GM19238 (cell line): ENCODE data around the gene MLLT3.

Experiments
- DNase-seq: peaks from one replicate; pipeline ENCODE4 v3.0.0; 2011; ENCODE audit warnings: low spot score; ENCODE audit not compliant: insufficient read length

The MLLT3 gene

DNA sequence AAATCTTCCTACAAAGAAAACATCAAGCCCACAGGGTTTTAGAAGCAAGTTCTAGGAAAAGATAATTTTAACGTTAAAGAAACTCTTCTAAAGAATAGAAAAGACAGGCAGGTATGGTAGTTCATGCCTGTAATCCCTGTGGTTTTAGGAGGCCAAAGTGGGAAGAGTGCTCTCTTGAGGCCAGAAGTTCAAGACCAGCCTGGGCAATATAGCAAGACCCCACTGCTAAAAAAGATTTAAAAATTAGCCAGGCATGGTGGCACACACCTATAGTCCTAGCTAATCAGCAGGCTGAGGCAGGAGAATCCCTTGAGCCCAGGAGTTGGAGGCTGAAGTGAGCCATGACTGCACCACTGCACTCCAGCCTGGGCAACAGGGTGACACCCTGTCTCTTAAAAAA, 193.3 kb downstream of the MLLT3 start:
- no peak for DNase-seq

DNA sequence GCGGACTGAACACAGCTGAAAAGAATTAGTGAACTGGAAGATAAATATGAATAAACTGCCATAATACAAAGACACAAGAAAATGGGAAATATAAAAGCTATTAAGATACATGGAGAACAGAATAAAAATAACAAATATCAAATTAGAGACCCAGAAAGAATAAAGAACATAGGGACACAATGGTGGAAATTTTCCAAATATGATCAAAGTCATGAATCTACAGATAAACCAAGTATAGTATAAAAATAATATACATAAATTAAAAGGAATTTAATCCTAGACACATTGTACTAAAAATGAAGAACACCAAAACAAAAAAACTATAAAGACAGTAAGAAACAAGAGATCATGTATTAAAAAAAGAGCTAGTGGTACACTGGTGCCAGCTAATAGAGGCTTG, 194.9 kb downstream of the MLLT3 start:
- DNase-seq = no peak

DNA sequence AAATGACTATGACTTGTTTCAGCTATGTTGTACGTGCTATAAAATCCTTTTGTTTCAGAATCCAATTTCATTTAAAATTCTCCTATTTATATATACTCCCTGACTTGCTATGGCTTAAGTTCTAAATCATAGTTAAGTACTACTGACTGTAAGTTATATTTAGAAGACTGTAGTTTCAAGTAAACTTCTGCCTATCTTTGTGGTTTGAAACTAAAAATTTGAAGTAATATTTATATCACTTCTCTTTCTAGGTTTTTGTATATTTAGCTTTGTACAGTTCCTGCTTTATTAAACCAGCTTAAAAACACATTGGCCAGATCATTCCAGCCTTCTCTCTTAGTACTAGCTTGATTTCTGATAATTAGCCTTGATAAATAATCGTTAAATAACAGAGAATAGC, 196.3 kb downstream of the MLLT3 start:
- no peak for DNase-seq

DNA sequence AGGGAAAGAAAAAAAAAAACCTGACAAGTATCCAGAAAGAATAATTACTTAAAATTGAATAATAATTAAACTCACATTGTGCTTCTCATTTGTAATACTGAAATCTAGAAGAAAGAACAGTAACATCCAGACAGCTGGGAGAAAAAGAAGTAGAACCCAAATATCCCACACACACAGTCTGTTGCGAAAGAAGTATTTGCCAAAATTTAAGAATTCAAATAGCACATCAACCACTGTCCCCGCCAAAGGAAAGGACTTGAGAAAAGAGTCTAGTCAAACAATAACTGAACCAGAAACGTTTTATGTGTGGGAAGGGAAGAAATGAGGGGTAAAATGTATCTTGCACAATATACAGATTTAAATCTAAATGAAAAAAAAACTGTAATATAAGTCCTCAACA, 202.8 kb downstream of the MLLT3 start:
- DNase-seq = no peak

DNA sequence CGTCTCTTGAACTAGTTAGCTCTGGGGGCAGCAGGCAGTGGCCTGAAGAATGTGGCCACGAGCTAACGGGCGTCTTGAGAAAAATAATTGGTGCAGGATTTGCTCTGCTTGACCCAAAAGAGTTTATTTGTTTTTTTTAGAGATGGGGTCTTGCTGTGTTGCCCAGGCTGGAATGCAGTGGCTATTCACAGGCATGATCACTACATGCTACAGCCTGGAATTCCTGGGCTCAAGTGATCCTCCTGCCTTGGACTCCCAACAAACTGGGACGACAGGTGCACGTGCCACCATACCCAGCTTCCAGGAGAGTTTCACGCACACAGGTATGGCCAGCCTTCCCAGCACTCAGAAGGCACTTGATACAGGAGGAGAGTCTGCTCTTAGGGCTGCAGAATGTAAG, 203.8 kb downstream of the MLLT3 start:
- no peak for DNase-seq

DNA sequence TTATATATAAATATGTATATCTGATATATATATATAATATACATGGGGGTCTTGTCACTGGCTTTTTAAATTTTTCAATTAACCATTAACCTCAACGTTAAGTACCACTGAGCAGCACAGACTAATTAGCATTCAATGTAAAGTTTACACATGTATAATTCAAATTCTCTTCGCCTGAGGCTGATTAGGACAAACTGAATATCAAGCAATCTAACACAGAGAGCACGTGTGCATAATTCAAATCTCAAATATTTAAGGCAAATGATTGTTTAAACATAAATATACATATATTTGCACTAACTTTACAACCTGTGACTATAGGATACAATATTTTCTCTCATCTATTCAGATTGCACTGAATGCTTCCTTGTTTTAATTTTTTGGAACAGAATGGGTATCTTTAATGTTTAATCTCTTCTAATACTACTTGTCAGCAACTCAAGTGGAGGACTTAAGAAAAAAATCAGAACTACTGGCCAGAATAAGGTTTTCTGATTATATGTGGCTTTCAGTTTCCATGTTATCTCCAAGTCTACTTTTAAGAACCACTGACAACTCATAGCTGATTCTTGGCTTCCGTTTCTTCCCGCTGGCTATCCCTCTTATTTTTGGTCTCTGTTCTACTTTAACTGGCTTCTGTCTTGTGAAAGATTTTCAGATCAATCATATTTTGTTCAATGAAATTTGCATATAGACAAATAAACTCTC, 204.8 kb downstream of the MLLT3 start:
- DNase-seq = no peak

DNA sequence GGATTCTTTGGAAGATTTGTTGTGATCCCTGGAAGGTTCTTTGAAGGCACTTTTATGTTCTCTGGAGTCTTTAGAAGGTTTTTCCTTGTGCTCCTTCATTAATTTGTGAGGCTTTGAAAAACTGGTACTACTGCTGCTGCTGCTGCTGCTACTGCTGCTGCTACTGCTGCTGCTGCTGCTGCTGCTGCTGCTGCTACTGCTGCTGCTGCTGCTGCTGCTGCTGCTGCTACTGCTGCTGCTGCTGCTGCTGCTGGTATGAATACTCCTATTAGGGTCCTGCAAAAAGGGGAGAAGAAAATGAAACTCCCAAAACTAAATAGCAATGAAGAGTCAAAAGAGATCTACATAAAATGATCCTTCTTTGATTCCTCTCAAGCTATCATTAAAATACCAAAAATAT, 208.1 kb downstream of the MLLT3 start:
- DNase-seq = no peak

DNA sequence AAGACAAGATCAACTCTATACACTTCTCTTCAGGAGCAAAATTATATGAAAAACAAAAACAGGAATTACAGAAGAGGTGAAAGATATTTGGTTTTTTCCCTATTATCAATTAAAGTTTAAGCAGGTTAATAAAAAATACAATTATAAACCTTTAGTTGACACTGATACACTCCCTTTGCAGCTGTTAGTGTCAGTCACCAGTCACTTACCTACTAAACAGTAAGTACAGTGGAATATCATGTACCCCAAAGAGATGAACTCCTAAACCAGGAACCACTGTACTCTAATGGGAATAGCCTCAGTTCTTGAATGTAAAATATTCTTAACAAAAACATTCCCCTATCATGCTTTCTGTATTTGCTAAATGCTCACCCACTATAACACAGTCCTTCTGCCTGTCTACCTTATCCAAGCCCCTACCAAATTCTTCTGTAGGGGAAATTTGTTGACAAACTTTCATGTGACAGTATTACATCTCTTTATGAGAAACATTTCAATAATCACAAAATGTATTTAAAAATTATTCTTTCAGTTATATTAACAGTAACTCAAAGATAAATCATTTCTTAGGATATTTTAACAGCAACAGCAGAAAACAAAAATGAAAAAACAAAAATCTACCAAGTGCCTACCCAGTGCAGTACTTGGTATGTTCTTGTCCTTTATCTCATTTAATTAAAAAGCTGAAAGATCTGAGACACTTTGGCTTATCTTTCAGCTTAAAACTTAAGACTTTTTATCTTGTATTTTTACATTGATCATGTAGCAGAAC, 212.8 kb downstream of the MLLT3 start:
- no peak for DNase-seq

DNA sequence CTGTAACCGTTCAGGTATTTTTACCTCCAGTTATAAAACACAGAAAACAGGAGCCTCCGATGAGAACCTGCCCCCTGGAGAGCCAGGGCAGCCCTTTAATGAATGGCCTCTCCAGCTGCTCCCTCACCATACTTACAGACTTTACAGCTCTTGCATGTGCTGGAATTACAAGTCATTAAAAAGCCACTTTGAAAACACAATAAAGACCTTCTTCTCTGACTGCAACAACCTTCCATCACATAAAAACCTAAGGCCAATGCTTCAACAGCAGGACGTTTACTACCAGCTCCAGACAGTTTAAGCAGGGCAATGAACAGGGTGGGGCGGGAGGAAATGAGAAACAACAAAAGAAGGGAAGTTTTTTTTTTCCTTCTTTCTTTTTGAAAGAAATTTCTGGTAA, 213.8 kb downstream of the MLLT3 start:
- DNase-seq = no peak

DNA sequence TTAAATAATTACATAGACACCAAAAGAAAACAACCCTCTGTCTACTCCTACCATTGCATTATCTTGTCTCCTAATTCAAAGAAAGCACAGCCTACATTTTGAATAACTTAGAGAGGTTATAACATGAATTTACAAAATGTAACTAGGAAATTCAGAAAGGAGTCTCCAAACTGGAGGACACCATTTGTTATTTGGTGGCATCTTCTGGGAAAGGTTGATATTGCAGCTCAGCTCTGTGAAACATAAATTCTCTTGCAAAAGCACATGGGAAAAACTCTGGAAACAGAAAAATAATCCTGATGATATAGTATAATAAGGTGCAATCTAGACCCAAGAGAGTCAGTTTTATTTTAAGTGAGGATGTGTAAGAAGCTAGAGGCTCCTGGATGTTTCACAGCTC, 215.3 kb downstream of the MLLT3 start:
- no peak for DNase-seq

DNA sequence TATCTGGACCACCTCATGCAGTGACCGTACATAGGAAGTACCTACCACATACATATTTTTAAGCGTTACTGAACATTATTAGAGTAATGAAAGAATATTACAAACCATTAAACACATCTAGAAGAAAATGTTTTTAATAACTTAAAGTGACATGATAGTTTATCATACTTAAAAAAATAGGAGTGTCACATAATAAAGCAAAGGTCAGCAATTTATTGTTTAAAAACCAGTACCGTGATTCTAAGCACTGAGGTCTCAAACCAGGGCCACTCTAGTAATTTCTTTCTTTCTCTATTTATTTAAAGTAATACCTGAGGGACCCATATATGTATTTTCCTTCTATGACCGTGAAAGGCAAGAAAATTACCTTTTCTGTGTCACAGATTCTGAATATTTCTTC, 216.0 kb downstream of the MLLT3 start:
- no peak for DNase-seq

DNA sequence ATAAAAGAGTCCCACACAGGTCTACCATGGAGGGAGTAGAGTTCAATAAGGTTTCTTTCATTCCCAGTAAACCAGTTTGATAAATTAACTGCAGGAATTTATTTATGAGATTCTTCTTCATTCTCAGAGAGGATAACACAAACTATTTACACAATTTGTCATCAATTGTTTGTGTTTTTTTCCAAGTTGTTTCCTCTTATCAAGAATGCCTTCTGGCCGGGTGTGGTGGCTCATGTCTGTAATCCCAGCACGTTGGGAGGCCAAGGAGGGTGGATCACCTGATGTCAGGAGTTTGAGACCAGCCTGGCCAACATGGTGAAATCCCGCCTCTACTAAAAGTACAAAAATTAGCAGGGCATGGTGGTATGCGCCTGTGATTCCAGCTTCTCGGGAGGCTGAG, 216.7 kb downstream of the MLLT3 start:
- no peak for DNase-seq

DNA sequence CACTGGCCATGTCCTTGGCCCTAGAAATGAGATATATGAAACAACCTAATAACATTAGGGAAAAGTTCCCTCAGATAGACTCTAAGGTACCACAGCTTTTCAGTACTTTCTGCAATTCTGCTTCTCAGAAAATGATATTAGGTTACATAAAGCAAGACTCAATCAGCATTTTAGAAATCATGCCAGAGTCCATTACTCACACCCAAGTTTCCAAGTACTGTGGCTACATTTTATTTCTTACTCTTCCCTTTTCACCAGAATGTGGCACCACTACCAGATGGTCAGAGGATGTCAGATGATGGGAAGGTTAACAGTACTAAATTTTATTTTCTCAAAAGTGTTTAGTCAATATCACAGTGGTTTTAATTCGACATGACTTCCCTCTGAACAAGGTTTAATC, 217.2 kb downstream of the MLLT3 start:
- DNase-seq = no peak

DNA sequence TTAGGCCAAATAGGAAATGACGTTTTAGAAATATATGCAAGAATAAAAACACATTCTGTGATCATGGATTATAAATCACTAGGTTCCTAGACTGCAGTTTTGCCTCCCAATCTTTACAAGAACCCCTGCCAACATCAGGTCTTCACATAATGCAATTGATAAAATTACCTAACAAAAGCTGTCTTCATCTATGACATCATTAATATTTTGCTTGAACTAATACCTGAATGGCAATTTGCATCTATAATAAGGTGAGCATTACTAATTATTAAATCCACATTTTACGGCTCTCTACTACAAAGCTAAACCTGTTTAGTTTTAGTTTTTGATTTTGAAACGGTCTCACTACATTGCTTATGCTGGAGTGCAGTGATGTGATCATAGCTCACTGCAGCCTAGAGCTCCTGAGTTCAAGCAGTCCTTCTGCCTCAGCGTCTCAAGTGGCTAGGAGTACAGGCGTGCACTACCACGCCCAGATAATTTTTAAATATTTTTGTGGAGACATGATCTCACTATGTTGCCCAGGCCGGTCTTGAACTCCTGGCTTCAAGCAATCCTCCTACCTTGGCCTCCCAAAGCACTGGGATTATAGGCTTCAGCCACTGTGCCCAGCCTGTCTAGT, 218.0 kb downstream of the MLLT3 start:
- DNase-seq = no peak

DNA sequence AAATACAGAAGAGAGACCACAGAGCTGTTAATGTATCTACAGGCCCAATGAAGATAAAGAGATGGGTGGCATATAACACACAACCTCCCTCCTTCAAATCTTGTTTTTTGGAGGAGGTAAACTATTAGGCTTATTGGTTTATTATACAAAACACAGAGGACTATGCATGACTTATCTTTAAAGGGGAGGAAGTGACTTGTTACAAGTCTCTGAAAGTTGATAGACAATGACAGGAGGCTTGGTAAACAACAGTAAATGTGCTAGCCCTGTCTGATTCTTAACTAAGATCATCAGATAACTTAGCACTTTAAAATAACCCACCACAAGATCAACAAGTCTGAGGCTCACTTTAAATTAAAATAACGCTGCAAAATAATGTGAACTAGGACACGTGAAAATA, 219.0 kb downstream of the MLLT3 start:
- DNase-seq = no peak

DNA sequence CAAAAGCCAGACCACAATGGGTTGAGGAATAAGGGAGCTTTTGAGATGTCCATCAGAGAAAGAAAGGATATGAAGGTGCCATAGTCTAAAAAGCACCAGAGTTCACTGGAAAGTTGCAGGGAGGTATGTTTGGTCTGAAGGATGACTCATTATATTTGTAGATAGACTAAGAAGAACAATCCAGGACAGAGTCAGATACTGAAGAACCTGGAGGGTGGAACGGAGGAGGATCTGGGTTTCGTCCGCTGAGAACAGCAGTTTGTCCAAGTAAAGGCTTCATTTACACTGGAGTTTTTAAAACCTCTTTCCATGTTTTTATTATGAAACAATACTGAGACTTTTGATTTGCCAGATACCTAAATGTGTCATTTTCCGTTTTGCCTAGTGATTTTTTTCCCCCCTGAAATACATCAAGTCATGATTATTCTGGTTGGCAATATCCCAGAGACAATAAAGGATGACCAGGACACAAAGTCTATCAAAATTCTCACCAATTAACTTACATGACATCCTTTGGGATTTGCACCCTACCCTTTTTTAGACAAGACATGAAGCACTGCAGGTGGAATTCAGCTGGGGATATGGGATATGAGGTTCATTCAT, 219.9 kb downstream of the MLLT3 start:
- DNase-seq = no peak

DNA sequence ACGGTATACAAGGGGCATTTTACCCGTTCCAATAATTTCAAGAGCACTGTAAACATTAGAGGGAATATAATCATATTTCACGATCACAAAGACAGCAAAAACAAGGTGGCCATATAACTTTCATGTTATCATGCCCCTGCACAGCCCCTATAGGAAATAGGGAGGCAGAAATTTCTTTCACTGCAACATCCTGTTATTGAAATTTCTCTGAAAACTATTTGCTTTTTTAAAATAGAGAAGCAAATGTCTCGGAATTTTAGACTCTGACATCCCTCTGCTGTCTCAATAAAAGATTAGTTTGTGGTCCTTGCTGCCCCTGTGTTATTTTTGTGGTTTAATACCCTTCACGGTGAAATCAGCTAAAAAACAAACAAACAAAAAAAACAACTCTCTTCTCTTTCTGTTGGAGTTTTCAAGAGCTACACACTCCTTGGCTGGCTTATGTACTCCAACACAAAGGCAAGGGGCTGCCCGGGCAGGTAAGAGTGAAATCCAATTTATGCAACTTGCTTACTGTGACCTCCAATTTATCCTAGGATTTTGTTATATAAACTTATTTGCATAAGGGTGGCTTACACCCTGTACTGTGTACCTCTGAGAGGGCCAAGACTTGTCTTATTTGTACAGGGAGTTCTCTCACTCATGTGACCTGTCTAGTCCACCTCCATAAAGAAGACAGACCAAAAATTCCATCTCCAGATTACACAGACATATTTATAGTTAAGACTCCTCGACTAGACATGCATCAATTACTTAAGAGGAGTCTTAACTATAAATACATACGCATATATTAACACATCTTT, 223.6 kb downstream of the MLLT3 start:
- no peak for DNase-seq

DNA sequence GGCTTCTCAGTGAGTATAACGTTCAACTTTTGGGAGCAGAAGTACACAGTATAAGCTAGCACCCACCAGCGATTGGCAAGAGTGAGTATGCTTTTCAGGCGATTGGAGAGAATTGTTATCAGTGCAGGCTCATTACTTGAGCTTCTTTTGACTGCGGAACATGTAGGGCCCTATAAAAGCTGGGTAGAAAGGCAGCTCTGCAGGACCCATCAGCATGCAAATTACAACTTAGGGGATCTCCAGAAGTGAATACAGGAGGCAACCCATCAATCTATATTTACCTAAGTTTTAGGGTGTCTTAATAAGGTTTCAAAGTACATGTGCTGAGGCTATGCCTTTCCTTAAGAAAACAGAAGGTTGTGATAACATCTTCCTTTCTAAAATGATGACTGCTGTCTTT, 225.0 kb downstream of the MLLT3 start:
- no peak for DNase-seq

DNA sequence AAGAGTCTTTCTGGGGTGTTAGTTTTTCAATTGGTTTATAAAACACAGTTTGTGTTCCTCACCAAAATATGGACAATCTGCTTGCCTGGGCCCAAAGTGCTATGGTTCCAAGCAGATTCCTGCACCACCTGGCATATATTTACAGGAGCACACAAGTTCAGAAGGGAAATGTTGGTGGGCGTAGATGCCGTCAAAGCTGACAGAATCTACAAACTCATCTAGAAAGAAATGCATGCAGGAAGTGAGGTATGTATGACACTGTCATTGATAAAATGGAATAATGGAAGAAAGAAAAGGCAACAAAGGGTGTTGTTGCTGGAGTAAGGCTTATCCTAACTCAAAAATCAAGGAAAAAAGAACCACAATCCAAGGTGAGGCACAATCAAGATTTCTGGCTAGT, 225.8 kb downstream of the MLLT3 start:
- no peak for DNase-seq

DNA sequence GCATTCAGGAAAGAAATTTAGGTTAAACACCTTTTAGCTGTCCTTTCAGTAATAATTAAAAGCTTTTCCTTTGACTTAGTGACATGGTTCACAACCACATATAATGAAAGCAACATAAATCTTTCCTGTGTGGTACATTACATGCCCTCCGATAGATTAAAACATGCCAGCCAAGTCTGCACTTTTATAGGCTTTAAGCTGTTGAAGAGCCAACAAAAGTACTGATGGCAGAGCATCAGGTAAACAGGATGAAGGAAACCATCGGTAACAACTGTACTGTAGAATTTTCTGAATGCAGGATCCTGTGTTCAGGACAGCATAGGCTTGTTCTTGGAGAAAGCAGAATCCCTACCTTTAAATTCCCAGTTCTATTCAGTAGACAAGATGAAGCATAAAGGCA, 226.6 kb downstream of the MLLT3 start:
- DNase-seq = no peak

DNA sequence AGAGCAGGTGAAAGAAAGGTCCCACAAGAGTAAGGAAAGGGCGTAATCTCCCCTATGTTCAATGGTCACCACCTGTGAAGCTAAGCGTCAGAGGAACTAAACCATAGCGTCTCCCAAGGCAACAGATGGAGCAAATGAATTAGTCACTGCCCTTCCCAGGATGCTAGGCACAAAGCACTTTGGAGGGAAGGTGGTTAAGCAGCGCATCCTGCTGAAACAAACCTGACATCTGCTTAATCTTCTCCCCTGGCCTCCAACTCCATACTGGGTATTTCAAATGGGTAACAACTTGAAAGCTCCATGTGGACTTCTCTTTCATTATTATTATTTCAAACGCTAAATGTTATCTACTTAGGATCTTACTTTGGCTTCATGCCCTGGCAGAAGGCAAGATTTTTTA, 227.3 kb downstream of the MLLT3 start:
- DNase-seq = no peak

DNA sequence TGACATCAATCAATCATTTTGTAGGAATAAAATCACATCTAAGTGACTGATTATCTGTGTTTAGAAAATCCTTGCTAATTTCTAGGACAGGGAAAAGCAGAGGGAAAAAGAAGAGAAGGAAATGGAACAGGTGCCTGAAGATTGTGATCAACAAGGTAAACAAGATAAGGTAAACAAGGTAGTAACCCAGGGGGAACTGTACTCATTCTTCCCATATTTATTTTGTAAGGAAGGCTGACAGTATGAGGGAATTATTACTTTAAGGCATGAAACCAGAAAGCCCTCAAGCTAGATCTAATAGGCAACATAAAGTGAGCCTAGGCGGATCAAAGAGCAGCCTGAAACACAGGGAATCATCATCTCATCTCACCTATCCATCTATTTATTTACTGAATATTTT, 231.1 kb downstream of the MLLT3 start:
- DNase-seq = no peak
